GM12878 (cell line): ENCODE data around the gene NHSL2. TPM values are rescaled to one million over a fixed set of nuclear protein-coding genes. Genes with fewer than 3 reads are reported as not detected.

ENCODE experiments used
- ATAC-seq: fragments of 200-7000 bp; cut with Tn5 transposase; 3 replicates; pipeline ENCODE4 v1.9.1; 2020; ENCODE audit warnings: mild to moderate bottlenecking, moderate library complexity
- BruUV-seq: library from RNA; stranded (reverse); fragments of 400-500 nt; replicated peaks from 2 replicates; lab custom pipeline; 2021; lab: Mats Ljungman, UMichigan
- CTCF ChIA-PET: fragments of 300-600 bp; sonication (Branson Sonifier 250); formaldehyde crosslinking; extraction: SDS; loops from one replicate; lab custom pipeline; 2021; ENCODE audit warnings: inconsistent platforms; lab: Yijun Ruan, JAX
- POLR2A ChIA-PET: fragments of 350-600 bp; formaldehyde crosslinking; extraction: SDS; loops from one replicate; lab custom pipeline; 2021; ENCODE audit warnings: inconsistent platforms; lab: Charles Lee
- RAD21 ChIA-PET: fragments of 300-600 bp; sonication (Branson Sonifier 250); formaldehyde crosslinking; loops from one replicate; lab custom pipeline; 2023; ENCODE audit warnings: antibody characterized with exemption; ENCODE audit not compliant: unreplicated experiment; lab: Charles Lee
- SMC1A ChIA-PET: fragments of 300-600 bp; sonication (Branson Sonifier 250); formaldehyde crosslinking; loops from one replicate; lab custom pipeline; 2023; ENCODE audit not compliant: unreplicated experiment, uncharacterized antibody; lab: Charles Lee
- DNase-seq: peaks from one replicate; pipeline ENCODE4 v3.0.0-alpha.2; 2011; ENCODE audit warnings: low read depth, low spot score
- FAIRE-seq: peaks from 3 replicates; lab custom pipeline; 2011; peaks lifted over from hg19 to GRCh38; lab: Jason Lieb, UNC
- H2AFZ ChIP-seq: 2 replicates; pipeline ENCODE4 v1.6.0; 2011; ENCODE audit warnings: low read depth, low read length, control low read depth; ENCODE audit not compliant: control insufficient read depth
- H3K27ac ChIP-seq: 2 replicates; pipeline ENCODE4 v1.5.1; 2011; ENCODE audit warnings: control low read depth; ENCODE audit not compliant: control insufficient read depth, insufficient read depth
- H3K27me3 ChIP-seq, 2 experiments: replicated peaks in 1 of 2; 2 replicates each; pipeline versions ENCODE4 v1.6.0 to v1.6.1; 2011; ENCODE audit warnings: low read length in 1 of 2; ENCODE audit not compliant: control insufficient read depth in 2 of 2, insufficient read depth in 2 of 2
- H3K36me3 ChIP-seq, 2 experiments: 2 replicates each; pipeline ENCODE4 v1.5.1; 2011; ENCODE audit warnings: low read length in 1 of 2; ENCODE audit not compliant: control insufficient read depth in 2 of 2, insufficient read depth in 2 of 2
- H3K4me1 ChIP-seq: 2 replicates; pipeline ENCODE4 v1.6.1; 2011; ENCODE audit warnings: mild to moderate bottlenecking, low read length, moderate library complexity, mixed read lengths; ENCODE audit not compliant: control insufficient read depth, insufficient read depth
- H3K4me2 ChIP-seq: 2 replicates; pipeline ENCODE4 v1.6.0; 2011; ENCODE audit warnings: control low read depth; ENCODE audit not compliant: control insufficient read depth, insufficient read depth
- H3K4me3 ChIP-seq: fragments of 200-600 bp; sonication (generic); 2 replicates; pipeline ENCODE4 v1.5.1; 2016
- H3K79me2 ChIP-seq: 2 replicates; pipeline ENCODE4 v1.6.0; 2011; ENCODE audit warnings: low read length; ENCODE audit not compliant: control insufficient read depth, insufficient read depth
- H3K9ac ChIP-seq: 2 replicates; pipeline ENCODE4 v1.8.0; 2011; ENCODE audit warnings: low read length, control low read depth, mixed read lengths; ENCODE audit not compliant: control insufficient read depth, insufficient read depth
- H3K9me3 ChIP-seq: replicated peaks from 3 replicates; pipeline ENCODE4 v1.5.1; 2011; ENCODE audit warnings: mild to moderate bottlenecking, low read length; ENCODE audit not compliant: control insufficient read depth, insufficient read depth
- H4K20me1 ChIP-seq: 2 replicates; pipeline ENCODE4 v1.6.0; 2011; ENCODE audit not compliant: control insufficient read depth, insufficient read depth
- BCL3 ChIP-seq: IDR thresholded peaks from 2 replicates; pipeline ENCODE4 v1.6.1; 2011; ENCODE audit warnings: borderline replicate concordance, low read depth, mild to moderate bottlenecking, moderate library complexity, low read length; ENCODE audit not compliant: insufficient read depth, poor library complexity, severe bottlenecking
- CREB1 ChIP-seq: IDR thresholded peaks from 2 replicates; pipeline ENCODE4 v1.6.1; 2012; ENCODE audit warnings: low read depth, mild to moderate bottlenecking, inconsistent platforms
- NFXL1 ChIP-seq: fragments of 450-650 bp; IDR thresholded peaks from 2 replicates; pipeline ENCODE4 v1.6.1; 2017; ENCODE audit warnings: antibody characterized with exemption, mild to moderate bottlenecking, borderline replicate concordance
- RELA ChIP-seq: fragments of 450-650 bp; IDR thresholded peaks from 2 replicates; pipeline ENCODE4 v1.8.0; 2014; ENCODE audit warnings: borderline replicate concordance; ENCODE audit not compliant: partially characterized antibody
- REST ChIP-seq: IDR thresholded peaks from 2 replicates; pipeline ENCODE4 v1.6.1; 2012; ENCODE audit warnings: mild to moderate bottlenecking, low read depth, low read length
- SKIL ChIP-seq: fragments of 450-650 bp; IDR thresholded peaks from 2 replicates; pipeline ENCODE4 v1.6.1; 2017; ENCODE audit warnings: mild to moderate bottlenecking, low read depth, inconsistent platforms; ENCODE audit not compliant: poor library complexity, severe bottlenecking
- TCF12 ChIP-seq: IDR thresholded peaks from 2 replicates; pipeline ENCODE4 v1.6.1; 2011; ENCODE audit warnings: low read depth, mild to moderate bottlenecking, low read length
- WGBS: methylation state at CpG from one replicate; pipeline ENCODE4 v1.1.6; 2016; ENCODE audit warnings: low lambda C conversion rate; ENCODE audit not compliant: insufficient replicate concordance, insufficient coverage; ENCODE audit errors: missing lambda C conversion rate; 5-methylcytosine and 5-hydroxymethylcytosine counted together
- in situ Hi-C: fragments of 300-500 bp; cut with MboI; formaldehyde crosslinking; loops from 9 replicates; pipeline ENCODE4 v1.14.3; 2018; ENCODE audit warnings: mixed read lengths
- intact Hi-C: fragments of 100-400 bp; cut with micrococcal nuclease; formaldehyde crosslinking; loops from one replicate; pipeline ENCODE4 v1.14.2; 2022; ENCODE audit not compliant: unreplicated experiment
- polyA plus RNA-seq, 11 experiments: library from polyadenylated mRNA; depleted of rRNA in 4 of 11; unstranded in 6 of 11; stranded (reverse) in 5 of 11; fragments of >200 nt; fragmentation: Nextera tagmentation in 4 of 11; fragmentation: Illumina TruSeq in 1 of 11; extraction: Ambion mirVana in 4 of 11; extraction: Trizol in 1 of 11; gene quantifications; 1 replicate in 1 of 11; 2 replicates in 10 of 11; pipeline versions ENCODE4 v1.2.1 to v1.2.3, GENCODE V29; 2011 to 2016; ENCODE audit warnings: inconsistent platforms in 2 of 11, missing spikeins in 2 of 11, low read depth in 1 of 11
- total RNA-seq, 4 experiments: library from RNA; depleted of rRNA in 3 of 4; stranded (reverse); fragments of >200 nt in 3 of 4; fragmentation: Illumina TruSeq in 1 of 4; extraction: Trizol in 1 of 4; gene quantifications; 2 replicates each; pipeline versions ENCODE4 v1.2.1 to v1.2.3, GENCODE V29; 2013 to 2021

NHSL2 gene
- total and polyA plus RNA-seq, 10 of the 15 experiments (the other 5 are each of a cell fraction or from before 2014, with no cell fraction given), result 0.05 to 0.53 (median 0.07) TPM; not detected in 2

- no peak for TF ChIP-seq SKIL
- no peak for TF ChIP-seq TCF12
- TF ChIP-seq BCL3, result no peak
- no peak for TF ChIP-seq REST
These were observed 79.9 kb downstream of the NHSL2 start (continued) for GRCh38 chrX:71990518-71990917.

- no peaks in the 10 kb centered on the region for H3K9me3 ChIP-seq
- H4K20me1 ChIP-seq, result no peaks in the 10 kb centered on the region
- DNase-seq (no peak), FAIRE-seq (no peak), ATAC-seq (no peak)
- BruUV-seq, result no TSS peak
- H3K4me3 ChIP-seq, result no peak overlapping the region
- no peaks in the 10 kb centered on the region for H3K4me1 ChIP-seq
- intact Hi-C loops (no loop called here), in situ Hi-C loops (no loop called here)
- SMC1A ChIA-PET, result no interaction called here
- no peaks in the 10 kb centered on the region for H3K79me2 ChIP-seq
- no peaks in the 10 kb centered on the region; a peak in 1 of 4 replicates for H3K27me3 ChIP-seq
- CTCF ChIA-PET, result no interaction called here
- 3% methylated on average over 4 of the region's 4 CpGs for WGBS
- no peak overlapping the region for H2AFZ ChIP-seq
- POLR2A ChIA-PET, result no interaction called here
- RAD21 ChIA-PET, result no interaction called here
- no peak overlapping the region for H3K9ac ChIP-seq
- H3K4me2 ChIP-seq, result no peak overlapping the region
- no peaks in the 10 kb centered on the region for H3K36me3 ChIP-seq
- H3K27ac ChIP-seq, result no peak overlapping the region
- TF ChIP-seq NFXL1, result no peak
- TF ChIP-seq CREB1, result no peak
- no peak for TF ChIP-seq RELA
These were observed 80.5 kb downstream of the NHSL2 start for GRCh38 chrX:71991164-71991563.
